Trophoblast cell (in vitro differentiated cells and primary cell): ENCODE measurements around the gene P2RY2.
"Not testable (repeated sequence)": the region's sequence is repeated elsewhere in the genome, so short reads cannot be mapped to it uniquely, and the experiment has no call there.

ENCODE experiments used
- DNase-seq, 2 donors: peaks; one replicate each; pipeline ENCODE4 v3.0.0-alpha.2; 2016
- H2AFZ ChIP-seq: 2 replicates; pipeline ENCODE4 v1.6.1; 2013; ENCODE audit warnings: low read length, moderate library complexity, mild to moderate bottlenecking; ENCODE audit not compliant: insufficient read depth, poor library complexity
- H2AK5ac ChIP-seq: 2 replicates; pipeline ENCODE4 v1.6.1; 2013; ENCODE audit warnings: mild to moderate bottlenecking, low read length
- H2BK120ac ChIP-seq: 2 replicates; pipeline ENCODE4 v1.6.1; 2013; ENCODE audit warnings: low read length, mild to moderate bottlenecking, moderate library complexity; ENCODE audit not compliant: insufficient read depth, poor library complexity
- H2BK12ac ChIP-seq: 2 replicates; pipeline ENCODE4 v1.6.1; 2013; ENCODE audit warnings: mild to moderate bottlenecking, low read length, moderate library complexity
- H2BK5ac ChIP-seq: 2 replicates; pipeline ENCODE4 v1.6.1; 2013; ENCODE audit warnings: low read length, low read depth, moderate library complexity, mild to moderate bottlenecking; ENCODE audit not compliant: poor library complexity
- H3K14ac ChIP-seq: 2 replicates; pipeline ENCODE4 v1.6.1; 2013; ENCODE audit warnings: mild to moderate bottlenecking, low read length
- H3K18ac ChIP-seq: 2 replicates; pipeline ENCODE4 v1.6.1; 2013; ENCODE audit warnings: mild to moderate bottlenecking, low read length
- H3K23ac ChIP-seq: 2 replicates; pipeline ENCODE4 v1.6.1; 2013; ENCODE audit warnings: low read length
- H3K27ac ChIP-seq: 2 replicates; pipeline ENCODE4 v1.5.1; 2013; ENCODE audit warnings: low read depth, mild to moderate bottlenecking, inconsistent platforms, low read length, moderate library complexity
- H3K27me3 ChIP-seq: 2 replicates; pipeline ENCODE4 v1.6.1; 2013; ENCODE audit warnings: inconsistent platforms, mild to moderate bottlenecking, low read length, moderate library complexity; ENCODE audit not compliant: insufficient read depth
- H3K36me3 ChIP-seq, 2 experiments: 1 replicate in 1 of 2; 2 replicates in 1 of 2; pipeline ENCODE4 v1.6.1; 2013; ENCODE audit warnings: low read length in 2 of 2, mild to moderate bottlenecking in 2 of 2, moderate library complexity in 1 of 2; ENCODE audit not compliant: insufficient read depth in 2 of 2, control insufficient read depth in 1 of 2
- H3K4ac ChIP-seq: 2 replicates; pipeline ENCODE4 v1.6.1; 2013; ENCODE audit warnings: low read depth, mild to moderate bottlenecking, low read length, moderate library complexity
- H3K4me1 ChIP-seq, 2 experiments: 1 replicate in 1 of 2; 2 replicates in 1 of 2; pipeline ENCODE4 v1.6.1; 2013; ENCODE audit warnings: low read length in 2 of 2, mild to moderate bottlenecking in 2 of 2, moderate library complexity in 1 of 2; ENCODE audit not compliant: insufficient read depth in 2 of 2, control insufficient read depth in 1 of 2
- H3K4me2 ChIP-seq: 2 replicates; pipeline ENCODE4 v1.6.1; 2013; ENCODE audit warnings: inconsistent platforms, mild to moderate bottlenecking, low read length, moderate library complexity
- H3K4me3 ChIP-seq: 2 replicates; pipeline ENCODE4 v1.5.1; 2013; ENCODE audit warnings: mild to moderate bottlenecking, low read depth, low read length, inconsistent platforms
- H3K79me1 ChIP-seq: one replicate; pipeline ENCODE4 v1.6.1; 2013; ENCODE audit warnings: low read length
- H3K79me2 ChIP-seq: 2 replicates; pipeline ENCODE4 v1.6.1; 2013; ENCODE audit warnings: low read length, mild to moderate bottlenecking; ENCODE audit not compliant: control insufficient read depth, insufficient read depth, poor library complexity
- H3K9ac ChIP-seq: 2 replicates; pipeline ENCODE4 v1.6.1; 2013; ENCODE audit warnings: mild to moderate bottlenecking, low read length
- H3K9me3 ChIP-seq: 2 replicates; pipeline ENCODE4 v1.6.1; 2013; ENCODE audit warnings: low read depth, mild to moderate bottlenecking, control low read depth, inconsistent platforms, low read length; ENCODE audit not compliant: insufficient read depth
- H4K12ac ChIP-seq: 2 replicates; pipeline ENCODE4 v1.6.1; 2013; ENCODE audit warnings: low read depth, mild to moderate bottlenecking, low read length, moderate library complexity
- H4K8ac ChIP-seq: 2 replicates; pipeline ENCODE4 v1.6.1; 2013; ENCODE audit warnings: low read depth, mild to moderate bottlenecking, low read length, moderate library complexity
- H4K91ac ChIP-seq: one replicate; pipeline ENCODE4 v1.6.1; 2013; ENCODE audit warnings: low read depth, mild to moderate bottlenecking, low read length, moderate library complexity
- WGBS: extraction: QIAGEN DNeasy Blood & Tissue Kit; methylation state at CpG from one replicate; pipeline ENCODE4 v1.1.7; 2013; ENCODE audit warnings: missing lambda C conversion rate; ENCODE audit not compliant: insufficient read length, insufficient coverage; ENCODE audit errors: extremely low coverage; 5-methylcytosine and 5-hydroxymethylcytosine counted together

Gene P2RY2

DNA sequence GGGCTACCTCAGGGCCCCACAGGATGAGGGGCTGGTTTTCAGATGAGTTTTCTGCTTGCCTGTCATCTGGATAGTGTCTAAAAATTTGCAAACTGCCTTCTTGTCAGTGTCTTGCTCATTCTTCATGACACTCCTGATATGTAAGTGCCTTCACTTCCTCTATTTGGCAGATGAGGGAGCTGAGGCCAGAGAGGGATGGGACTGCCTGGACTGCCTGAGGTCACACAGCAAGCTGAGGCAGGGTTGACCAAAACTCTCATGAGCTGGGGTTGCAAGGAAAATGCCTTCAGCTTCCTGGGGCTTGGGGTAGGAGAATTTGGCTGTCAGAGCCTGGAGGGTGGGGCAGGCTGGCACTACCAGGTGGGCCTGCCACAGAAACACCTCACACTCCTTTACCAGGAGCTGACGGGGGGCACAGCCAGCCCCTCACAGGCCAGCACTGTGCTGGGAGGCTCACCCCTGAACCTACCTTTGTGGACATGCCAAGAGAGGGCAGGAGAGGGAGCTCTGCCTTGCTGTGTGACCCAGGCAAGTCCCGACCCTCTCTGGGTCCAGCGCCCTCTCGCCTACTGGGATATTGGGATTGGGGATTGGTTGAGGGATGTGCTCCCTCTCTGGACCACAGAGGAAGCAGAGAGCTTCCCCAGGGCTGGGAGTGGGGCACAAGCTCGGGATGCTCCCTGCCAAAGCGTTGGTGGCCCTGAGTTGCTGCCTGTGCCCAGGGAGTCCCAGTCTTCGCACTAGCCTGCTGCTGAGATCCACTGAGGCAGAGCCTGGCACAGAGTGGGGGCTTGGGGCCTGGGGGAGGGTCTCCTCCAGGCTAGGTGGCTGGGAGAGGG, 52.2 kb downstream of the P2RY2 start:
- peak overlapping the region; percentile 95 for H3K4ac ChIP-seq
- peaks cover 31% of the 10 kb centered on the region for H3K79me2 ChIP-seq
- H3K36me3 ChIP-seq = no peaks in the 10 kb centered on the region
- no peak overlapping the region for H3K4me3 ChIP-seq
- H2AK5ac ChIP-seq = peak overlapping the region; percentile 99
- H3K27me3 ChIP-seq = no peaks in the 10 kb centered on the region
- H2BK120ac ChIP-seq = peak overlapping the region; percentile 98
- H4K12ac ChIP-seq = peak overlapping the region; percentile 76
- peak overlapping the region; percentile 93 for H4K8ac ChIP-seq
- WGBS = no CpG with 5 or more reads among the region's 7 CpGs
- no peak overlapping the region for H3K9ac ChIP-seq
- H3K27ac ChIP-seq = peak overlapping the region; percentile 98
- peak overlapping the region; percentile 97 for H3K18ac ChIP-seq
- H2BK12ac ChIP-seq = peak overlapping the region; percentile 99
- peaks cover 50% of the 10 kb centered on the region for H3K79me1 ChIP-seq
- H2AFZ ChIP-seq = peak overlapping the region; percentile 39
- peak overlapping the region; percentile 100 for H4K91ac ChIP-seq
- H3K4me1 ChIP-seq = peaks cover 61% of the 10 kb centered on the region in 2 experiments
- peak overlapping the region; percentile 99 for H3K14ac ChIP-seq
- H3K9me3 ChIP-seq = no peaks in the 10 kb centered on the region
- no peak overlapping the region for H3K23ac ChIP-seq
- peak overlapping the region; percentile 26 for H3K4me2 ChIP-seq
- H2BK5ac ChIP-seq = peak overlapping the region; percentile 99
- peak in 1 of 2 donors; percentile 98 for DNase-seq

DNA sequence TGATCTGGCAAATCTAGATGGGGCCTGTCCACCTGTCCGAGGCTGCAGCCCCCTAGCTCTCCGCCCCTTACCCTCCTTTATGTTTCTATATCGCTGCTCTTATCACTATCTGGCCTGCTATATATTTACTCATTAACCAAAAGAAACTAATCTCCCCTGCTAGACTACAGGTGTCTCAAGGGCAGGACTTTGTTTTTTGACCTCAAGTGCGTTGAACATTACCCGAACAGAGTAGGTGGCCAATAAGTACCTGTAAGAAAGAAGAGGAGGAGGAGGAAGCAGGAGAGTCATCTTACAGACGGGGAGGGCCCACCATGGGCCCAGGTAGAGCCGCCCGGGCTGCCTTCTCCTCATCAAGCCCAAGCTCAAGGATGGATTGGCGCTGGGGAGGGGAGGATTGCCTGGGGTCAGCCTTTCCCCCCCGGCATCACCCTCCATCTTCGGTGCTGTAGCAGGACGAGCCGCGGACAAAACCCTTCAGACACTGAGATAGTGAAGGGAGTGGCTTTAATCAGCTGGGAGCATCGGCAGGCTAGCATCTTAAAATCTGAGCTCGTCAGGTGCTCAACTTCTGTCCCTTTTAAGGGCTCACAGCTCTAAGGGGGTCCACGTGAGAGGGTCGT, 52.9 kb downstream of the P2RY2 start:
- peak overlapping the region; percentile 97 for H3K18ac ChIP-seq
- H2AFZ ChIP-seq = peak overlapping the region; percentile 39
- H3K36me3 ChIP-seq = no peaks in the 10 kb centered on the region
- peak overlapping the region; percentile 95 for H3K4ac ChIP-seq
- H2BK12ac ChIP-seq = peak overlapping the region; percentile 99
- DNase-seq = no peak
- H2AK5ac ChIP-seq = peak overlapping the region; percentile 99
- H3K27me3 ChIP-seq = no peaks in the 10 kb centered on the region
- H3K14ac ChIP-seq = peak overlapping the region; percentile 99
- H3K9me3 ChIP-seq = no peaks in the 10 kb centered on the region
- peak overlapping the region; percentile 100 for H4K91ac ChIP-seq
- no peak overlapping the region for H3K9ac ChIP-seq
- WGBS = no CpG with 5 or more reads among the region's 18 CpGs
- H3K79me1 ChIP-seq = peaks cover 50% of the 10 kb centered on the region
- peak overlapping the region; percentile 98 for H3K27ac ChIP-seq
- H4K12ac ChIP-seq = no peak overlapping the region
- H3K79me2 ChIP-seq = peaks cover 31% of the 10 kb centered on the region
- H3K23ac ChIP-seq = no peak overlapping the region
- no peak overlapping the region for H3K4me3 ChIP-seq
- H2BK120ac ChIP-seq = peak overlapping the region; percentile 98
- H4K8ac ChIP-seq = peak overlapping the region; percentile 93
- H3K4me2 ChIP-seq = peak overlapping the region; percentile 46
- H3K4me1 ChIP-seq = peaks cover 62 to 66% of the 10 kb centered on the region in 2 experiments
- H2BK5ac ChIP-seq = peak overlapping the region; percentile 99

DNA sequence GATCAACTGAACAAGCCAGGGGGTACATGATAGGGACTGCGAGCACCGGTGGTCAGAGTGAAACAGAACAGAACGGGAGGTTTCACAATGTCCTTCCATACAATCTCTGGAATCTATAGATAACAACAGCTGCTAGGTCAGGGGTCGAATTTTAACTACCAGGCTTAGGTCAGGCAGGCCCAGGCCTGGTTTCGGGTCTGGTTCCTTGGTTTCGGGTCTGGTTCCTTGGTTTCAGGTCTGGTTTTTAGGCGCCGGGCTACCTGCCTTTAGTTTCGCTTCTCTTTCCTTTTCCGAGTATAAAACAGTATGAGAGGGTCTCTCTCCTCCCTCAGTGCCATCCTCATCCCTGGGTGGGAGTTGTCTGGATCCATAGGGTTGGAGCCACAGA, 53.4 kb downstream of the P2RY2 start:
- no CpG with 5 or more reads among the region's 10 CpGs for WGBS
- not testable (repeated sequence) for H3K4me3 ChIP-seq, H3K27me3 ChIP-seq, H2AFZ ChIP-seq, H3K36me3 ChIP-seq, H4K12ac ChIP-seq, H3K9ac ChIP-seq, H3K23ac ChIP-seq, H3K9me3 ChIP-seq
- peaks cover 50% of the 10 kb centered on the region for H3K79me1 ChIP-seq
- H3K4me2 ChIP-seq = peak overlapping the region; percentile 55
- peaks cover 31% of the 10 kb centered on the region for H3K79me2 ChIP-seq
- H3K27ac ChIP-seq = peak overlapping the region; percentile 98
- H2BK5ac ChIP-seq = peak overlapping the region; percentile 99
- H3K18ac ChIP-seq = peak overlapping the region; percentile 76
- H3K4ac ChIP-seq = peak overlapping the region; percentile 66
- H3K14ac ChIP-seq = peak overlapping the region; percentile 81
- H4K91ac ChIP-seq = peak overlapping the region; percentile 100
- peak; percentile 46 to 78 for DNase-seq
- peak overlapping the region; percentile 98 for H2BK120ac ChIP-seq
- peak overlapping the region; percentile 93 for H4K8ac ChIP-seq
- peak overlapping the region; percentile 68 for H2BK12ac ChIP-seq
- H2AK5ac ChIP-seq = peak overlapping the region; percentile 35
- peaks cover 57 to 61% of the 10 kb centered on the region in 2 experiments for H3K4me1 ChIP-seq

DNA sequence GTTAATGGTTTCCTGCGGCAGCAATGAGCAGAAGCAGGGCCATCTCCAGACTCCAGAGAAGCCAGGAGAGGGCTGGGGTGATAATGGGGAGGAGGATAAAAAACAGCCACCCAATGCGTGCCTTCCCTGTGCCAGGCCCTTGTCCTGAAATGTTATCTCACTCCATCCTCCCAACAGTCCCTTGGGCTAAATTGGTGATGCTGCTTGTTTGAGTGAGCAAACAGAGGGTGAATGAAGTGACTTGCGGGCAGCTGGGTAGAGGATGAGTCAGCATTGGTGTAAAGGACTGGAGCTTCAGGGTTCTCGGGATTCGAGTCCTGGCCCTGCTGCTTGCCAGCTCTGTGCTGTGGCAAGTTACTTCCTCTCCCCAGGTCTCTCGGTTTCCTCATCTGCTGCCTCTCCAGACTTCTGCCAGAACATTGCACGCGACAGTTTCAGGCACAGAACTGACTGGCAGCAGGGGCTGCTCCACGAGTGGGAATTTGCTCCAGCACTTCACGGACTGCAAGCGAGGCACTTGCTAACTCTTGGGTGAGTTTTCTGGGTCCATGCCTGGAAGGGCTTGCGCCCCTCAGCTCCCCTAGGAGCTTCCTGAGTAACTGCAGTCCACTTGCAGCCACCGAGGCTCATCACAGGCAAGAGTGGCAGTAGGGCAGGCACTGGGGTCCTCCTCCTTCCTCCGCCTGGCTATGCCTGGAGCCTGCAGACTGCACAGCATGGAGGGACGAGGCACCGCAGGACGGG, 54.0 kb downstream of the P2RY2 start, which contains the start of gene P2RY6:
Gene P2RY6 (plus strand): TSS at position 403 of the 744 bp plus-strand sequence. CDS start 24,181 bp downstream, outside the sequence.
- Histone ChIP-seq H3K18ac (peak within 1 kb of the TSS; percentile 79), H3K79me2 (peaks cover 29% of the 10 kb centered on the region), H3K27ac (peak within 1 kb of the TSS; percentile 98), H3K4me1 (peaks cover 54 to 59% of the 10 kb centered on the region in 2 experiments), H4K8ac (peak within 1 kb of the TSS; percentile 93), H2AK5ac (peak within 1 kb of the TSS; percentile 59), H3K4me3 (peak within 1 kb of the TSS; percentile 69), H4K12ac (peak within 1 kb of the TSS; percentile 26), H2BK120ac (peak within 1 kb of the TSS; percentile 98), H4K91ac (peak within 1 kb of the TSS; percentile 100), H2AFZ (peak within 1 kb of the TSS; percentile 37), H3K27me3 (no peaks in the 10 kb centered on the region), H3K9me3 (no peaks in the 10 kb centered on the region), H3K36me3 (peaks cover 0 to 2% of the 10 kb centered on the region in 2 experiments), H3K79me1 (peaks cover 48% of the 10 kb centered on the region), H2BK12ac (peak within 1 kb of the TSS; percentile 68), H3K9ac (peak within 1 kb of the TSS; percentile 73), H3K4ac (peak within 1 kb of the TSS; percentile 81), H3K14ac (peak within 1 kb of the TSS; percentile 81), H2BK5ac (peak within 1 kb of the TSS; percentile 99), H3K4me2 (peak within 1 kb of the TSS; percentile 55), H3K23ac (no peak within 1 kb of the TSS)
- peak; percentile 90 to 98 for DNase-seq
- WGBS = no CpG with 5 or more reads among the region's 17 CpGs
